GM12878 (cell line): ENCODE measurements around the gene KIF22. TPM values are rescaled to one million over a fixed set of nuclear protein-coding genes. Genes with fewer than 3 reads are reported as not detected.

Source experiments
- ATAC-seq: fragments of 200-7000 bp; cut with Tn5 transposase; 3 replicates; pipeline ENCODE4 v1.9.1; 2020; ENCODE audit warnings: mild to moderate bottlenecking, moderate library complexity
- BruUV-seq: library from RNA; stranded (reverse); fragments of 400-500 nt; replicated peaks from 2 replicates; lab custom pipeline; 2021; lab: Mats Ljungman, UMichigan
- CTCF ChIA-PET: fragments of 300-600 bp; sonication (Branson Sonifier 250); formaldehyde crosslinking; extraction: SDS; loops from one replicate; lab custom pipeline; 2021; ENCODE audit warnings: inconsistent platforms; lab: Yijun Ruan, JAX
- POLR2A ChIA-PET: fragments of 350-600 bp; formaldehyde crosslinking; extraction: SDS; loops from one replicate; lab custom pipeline; 2021; ENCODE audit warnings: inconsistent platforms; lab: Charles Lee
- RAD21 ChIA-PET: fragments of 300-600 bp; sonication (Branson Sonifier 250); formaldehyde crosslinking; loops from one replicate; lab custom pipeline; 2023; ENCODE audit warnings: antibody characterized with exemption; ENCODE audit not compliant: unreplicated experiment; lab: Charles Lee
- SMC1A ChIA-PET: fragments of 300-600 bp; sonication (Branson Sonifier 250); formaldehyde crosslinking; loops from one replicate; lab custom pipeline; 2023; ENCODE audit not compliant: unreplicated experiment, uncharacterized antibody; lab: Charles Lee
- DNase-seq: peaks from one replicate; pipeline ENCODE4 v3.0.0-alpha.2; 2011; ENCODE audit warnings: low read depth, low spot score
- FAIRE-seq: peaks from 3 replicates; lab custom pipeline; 2011; peaks lifted over from hg19 to GRCh38; lab: Jason Lieb, UNC
- H2AFZ ChIP-seq: 2 replicates; pipeline ENCODE4 v1.6.0; 2011; ENCODE audit warnings: low read depth, low read length, control low read depth; ENCODE audit not compliant: control insufficient read depth
- H3K27ac ChIP-seq: 2 replicates; pipeline ENCODE4 v1.5.1; 2011; ENCODE audit warnings: control low read depth; ENCODE audit not compliant: control insufficient read depth, insufficient read depth
- H3K27me3 ChIP-seq, 2 experiments: replicated peaks in 1 of 2; 2 replicates each; pipeline versions ENCODE4 v1.6.0 to v1.6.1; 2011; ENCODE audit warnings: low read length in 1 of 2; ENCODE audit not compliant: control insufficient read depth in 2 of 2, insufficient read depth in 2 of 2
- H3K36me3 ChIP-seq, 2 experiments: 2 replicates each; pipeline ENCODE4 v1.5.1; 2011; ENCODE audit warnings: low read length in 1 of 2; ENCODE audit not compliant: control insufficient read depth in 2 of 2, insufficient read depth in 2 of 2
- H3K4me1 ChIP-seq: 2 replicates; pipeline ENCODE4 v1.6.1; 2011; ENCODE audit warnings: mild to moderate bottlenecking, low read length, moderate library complexity, mixed read lengths; ENCODE audit not compliant: control insufficient read depth, insufficient read depth
- H3K4me2 ChIP-seq: 2 replicates; pipeline ENCODE4 v1.6.0; 2011; ENCODE audit warnings: control low read depth; ENCODE audit not compliant: control insufficient read depth, insufficient read depth
- H3K4me3 ChIP-seq: fragments of 200-600 bp; sonication (generic); 2 replicates; pipeline ENCODE4 v1.5.1; 2016
- H3K79me2 ChIP-seq: 2 replicates; pipeline ENCODE4 v1.6.0; 2011; ENCODE audit warnings: low read length; ENCODE audit not compliant: control insufficient read depth, insufficient read depth
- H3K9ac ChIP-seq: 2 replicates; pipeline ENCODE4 v1.8.0; 2011; ENCODE audit warnings: low read length, control low read depth, mixed read lengths; ENCODE audit not compliant: control insufficient read depth, insufficient read depth
- H3K9me3 ChIP-seq: replicated peaks from 3 replicates; pipeline ENCODE4 v1.5.1; 2011; ENCODE audit warnings: mild to moderate bottlenecking, low read length; ENCODE audit not compliant: control insufficient read depth, insufficient read depth
- H4K20me1 ChIP-seq: 2 replicates; pipeline ENCODE4 v1.6.0; 2011; ENCODE audit not compliant: control insufficient read depth, insufficient read depth
- CHD1 ChIP-seq: IDR thresholded peaks from 2 replicates; pipeline ENCODE4 v1.6.1; 2012; ENCODE audit warnings: low read depth, low read length, improper control_type of control experiment
- ETV6 ChIP-seq, 2 experiments: fragments of 450-650 bp in 1 of 2; IDR thresholded peaks in 1 of 2; conservative IDR thresholded peaks in 1 of 2; 2 replicates each; pipeline ENCODE4 v1.6.1; 2014; ENCODE audit warnings: antibody characterized with exemption in 1 of 2, borderline replicate concordance in 1 of 2, low read depth in 1 of 2, mild to moderate bottlenecking in 1 of 2, moderate library complexity in 1 of 2
- RELA ChIP-seq: fragments of 450-650 bp; IDR thresholded peaks from 2 replicates; pipeline ENCODE4 v1.8.0; 2014; ENCODE audit warnings: borderline replicate concordance; ENCODE audit not compliant: partially characterized antibody
- SPI1 ChIP-seq: IDR thresholded peaks from 2 replicates; pipeline ENCODE4 v1.6.1; 2011; ENCODE audit warnings: low read depth, mild to moderate bottlenecking, low read length, moderate library complexity, borderline replicate concordance; ENCODE audit not compliant: insufficient read depth
- WGBS: methylation state at CpG from one replicate; pipeline ENCODE4 v1.1.6; 2016; ENCODE audit warnings: low lambda C conversion rate; ENCODE audit not compliant: insufficient replicate concordance, insufficient coverage; ENCODE audit errors: missing lambda C conversion rate; 5-methylcytosine and 5-hydroxymethylcytosine counted together
- in situ Hi-C: fragments of 300-500 bp; cut with MboI; formaldehyde crosslinking; loops from 9 replicates; pipeline ENCODE4 v1.14.3; 2018; ENCODE audit warnings: mixed read lengths
- intact Hi-C: fragments of 100-400 bp; cut with micrococcal nuclease; formaldehyde crosslinking; loops from one replicate; pipeline ENCODE4 v1.14.2; 2022; ENCODE audit not compliant: unreplicated experiment
- polyA plus RNA-seq, 11 experiments: library from polyadenylated mRNA; depleted of rRNA in 4 of 11; unstranded in 6 of 11; stranded (reverse) in 5 of 11; fragments of >200 nt; fragmentation: Nextera tagmentation in 4 of 11; fragmentation: Illumina TruSeq in 1 of 11; extraction: Ambion mirVana in 4 of 11; extraction: Trizol in 1 of 11; gene quantifications; 1 replicate in 1 of 11; 2 replicates in 10 of 11; pipeline versions ENCODE4 v1.2.1 to v1.2.3, GENCODE V29; 2011 to 2016; ENCODE audit warnings: inconsistent platforms in 2 of 11, missing spikeins in 2 of 11, low read depth in 1 of 11
- total RNA-seq, 4 experiments: library from RNA; depleted of rRNA in 3 of 4; stranded (reverse); fragments of >200 nt in 3 of 4; fragmentation: Illumina TruSeq in 1 of 4; extraction: Trizol in 1 of 4; gene quantifications; 2 replicates each; pipeline versions ENCODE4 v1.2.1 to v1.2.3, GENCODE V29; 2013 to 2021
- TF ChIP-seq, protein P1 (sequence below): fragments of 450-650 bp; IDR thresholded peaks from 2 replicates; pipeline ENCODE4 v1.6.1; 2017; ENCODE audit warnings: antibody characterized with exemption, mild to moderate bottlenecking, moderate library complexity
- TF ChIP-seq, protein P2 (sequence below): IDR thresholded peaks from 2 replicates; pipeline ENCODE4 v1.6.1; 2012; ENCODE audit warnings: low read depth, low read length, improper control_type of control experiment
- TF ChIP-seq, protein P3 (sequence below): IDR thresholded peaks from 2 replicates; pipeline ENCODE4 v1.6.1; 2012; ENCODE audit warnings: mild to moderate bottlenecking, low read depth, low read length

The KIF22 gene
- total and polyA plus RNA-seq, 10 of the 15 experiments (the other 5 are each of a cell fraction or from before 2014, with no cell fraction given): 7.6 to 158 (median 132) TPM

DNA sequence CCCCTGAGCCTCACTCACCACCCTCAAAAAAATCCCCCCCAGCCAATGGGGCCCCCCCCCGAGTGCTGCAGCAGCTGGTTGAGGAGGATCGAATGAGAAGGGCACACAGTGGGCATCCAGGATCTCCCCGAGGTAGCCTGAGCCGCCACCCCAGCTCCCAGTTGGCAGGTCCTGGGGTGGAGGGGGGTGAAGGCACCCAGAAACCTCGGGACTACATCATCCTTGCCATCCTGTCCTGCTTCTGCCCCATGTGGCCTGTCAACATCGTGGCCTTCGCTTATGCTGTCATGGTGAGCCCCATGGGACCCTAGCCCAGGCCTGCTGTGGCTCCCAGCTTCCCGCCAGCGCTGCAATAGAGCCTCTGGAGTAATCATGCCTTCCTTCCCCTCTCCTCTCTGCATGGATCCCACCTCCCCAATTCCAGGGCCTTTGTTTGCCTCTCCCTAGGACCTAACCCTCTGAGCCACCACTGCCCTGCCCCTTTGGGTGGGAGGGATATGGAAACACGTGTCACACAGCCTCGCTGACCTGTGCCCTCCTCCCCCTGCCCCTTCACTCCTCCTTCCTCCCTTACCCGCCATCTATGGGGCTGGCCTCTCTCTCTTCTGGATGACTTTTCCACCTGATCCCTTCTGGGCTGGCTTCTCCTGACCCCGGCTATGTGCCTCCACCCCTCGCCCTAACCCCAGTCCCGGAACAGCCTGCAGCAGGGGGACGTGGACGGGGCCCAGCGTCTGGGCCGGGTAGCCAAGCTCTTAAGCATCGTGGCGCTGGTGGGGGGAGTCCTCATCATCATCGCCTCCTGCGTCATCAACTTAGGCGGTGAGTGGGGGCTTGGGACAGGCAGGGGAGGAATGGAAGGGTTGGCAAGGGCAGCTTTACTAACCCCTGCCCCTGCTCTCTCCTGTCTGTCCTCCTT, 23.4 kb downstream of the KIF22 start:
- H3K79me2 ChIP-seq: peaks cover 20% of the 10 kb centered on the region
- no peaks in the 10 kb centered on the region for H3K9me3 ChIP-seq
- H3K4me2 ChIP-seq: no peak overlapping the region
- FAIRE-seq (no peak), ATAC-seq (no peak), DNase-seq (no peak)
- no peaks in the 10 kb centered on the region for H4K20me1 ChIP-seq
- TF ChIP-seq SPI1: no peak
- no peak for TF ChIP-seq ETV6 (conservative IDR thresholded peaks at IDR 0.05 in 1 of 2, IDR thresholded peaks at IDR 0.05 in 1 of 2; ENCODE audit: borderline replicate concordance in 1 of 2, low read depth in 1 of 2)
- TF ChIP-seq RELA: no peak
- TF ChIP-seq, protein P1, sequence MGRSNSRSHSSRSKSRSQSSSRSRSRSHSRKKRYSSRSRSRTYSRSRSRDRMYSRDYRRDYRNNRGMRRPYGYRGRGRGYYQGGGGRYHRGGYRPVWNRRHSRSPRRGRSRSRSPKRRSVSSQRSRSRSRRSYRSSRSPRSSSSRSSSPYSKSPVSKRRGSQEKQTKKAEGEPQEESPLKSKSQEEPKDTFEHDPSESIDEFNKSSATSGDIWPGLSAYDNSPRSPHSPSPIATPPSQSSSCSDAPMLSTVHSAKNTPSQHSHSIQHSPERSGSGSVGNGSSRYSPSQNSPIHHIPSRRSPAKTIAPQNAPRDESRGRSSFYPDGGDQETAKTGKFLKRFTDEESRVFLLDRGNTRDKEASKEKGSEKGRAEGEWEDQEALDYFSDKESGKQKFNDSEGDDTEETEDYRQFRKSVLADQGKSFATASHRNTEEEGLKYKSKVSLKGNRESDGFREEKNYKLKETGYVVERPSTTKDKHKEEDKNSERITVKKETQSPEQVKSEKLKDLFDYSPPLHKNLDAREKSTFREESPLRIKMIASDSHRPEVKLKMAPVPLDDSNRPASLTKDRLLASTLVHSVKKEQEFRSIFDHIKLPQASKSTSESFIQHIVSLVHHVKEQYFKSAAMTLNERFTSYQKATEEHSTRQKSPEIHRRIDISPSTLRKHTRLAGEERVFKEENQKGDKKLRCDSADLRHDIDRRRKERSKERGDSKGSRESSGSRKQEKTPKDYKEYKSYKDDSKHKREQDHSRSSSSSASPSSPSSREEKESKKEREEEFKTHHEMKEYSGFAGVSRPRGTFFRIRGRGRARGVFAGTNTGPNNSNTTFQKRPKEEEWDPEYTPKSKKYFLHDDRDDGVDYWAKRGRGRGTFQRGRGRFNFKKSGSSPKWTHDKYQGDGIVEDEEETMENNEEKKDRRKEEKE: no peak
- TF ChIP-seq, protein P2, sequence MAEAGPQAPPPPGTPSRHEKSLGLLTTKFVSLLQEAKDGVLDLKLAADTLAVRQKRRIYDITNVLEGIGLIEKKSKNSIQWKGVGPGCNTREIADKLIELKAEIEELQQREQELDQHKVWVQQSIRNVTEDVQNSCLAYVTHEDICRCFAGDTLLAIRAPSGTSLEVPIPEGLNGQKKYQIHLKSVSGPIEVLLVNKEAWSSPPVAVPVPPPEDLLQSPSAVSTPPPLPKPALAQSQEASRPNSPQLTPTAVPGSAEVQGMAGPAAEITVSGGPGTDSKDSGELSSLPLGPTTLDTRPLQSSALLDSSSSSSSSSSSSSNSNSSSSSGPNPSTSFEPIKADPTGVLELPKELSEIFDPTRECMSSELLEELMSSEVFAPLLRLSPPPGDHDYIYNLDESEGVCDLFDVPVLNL: no peak
- no peak for TF ChIP-seq CHD1
- TF ChIP-seq, protein P3, sequence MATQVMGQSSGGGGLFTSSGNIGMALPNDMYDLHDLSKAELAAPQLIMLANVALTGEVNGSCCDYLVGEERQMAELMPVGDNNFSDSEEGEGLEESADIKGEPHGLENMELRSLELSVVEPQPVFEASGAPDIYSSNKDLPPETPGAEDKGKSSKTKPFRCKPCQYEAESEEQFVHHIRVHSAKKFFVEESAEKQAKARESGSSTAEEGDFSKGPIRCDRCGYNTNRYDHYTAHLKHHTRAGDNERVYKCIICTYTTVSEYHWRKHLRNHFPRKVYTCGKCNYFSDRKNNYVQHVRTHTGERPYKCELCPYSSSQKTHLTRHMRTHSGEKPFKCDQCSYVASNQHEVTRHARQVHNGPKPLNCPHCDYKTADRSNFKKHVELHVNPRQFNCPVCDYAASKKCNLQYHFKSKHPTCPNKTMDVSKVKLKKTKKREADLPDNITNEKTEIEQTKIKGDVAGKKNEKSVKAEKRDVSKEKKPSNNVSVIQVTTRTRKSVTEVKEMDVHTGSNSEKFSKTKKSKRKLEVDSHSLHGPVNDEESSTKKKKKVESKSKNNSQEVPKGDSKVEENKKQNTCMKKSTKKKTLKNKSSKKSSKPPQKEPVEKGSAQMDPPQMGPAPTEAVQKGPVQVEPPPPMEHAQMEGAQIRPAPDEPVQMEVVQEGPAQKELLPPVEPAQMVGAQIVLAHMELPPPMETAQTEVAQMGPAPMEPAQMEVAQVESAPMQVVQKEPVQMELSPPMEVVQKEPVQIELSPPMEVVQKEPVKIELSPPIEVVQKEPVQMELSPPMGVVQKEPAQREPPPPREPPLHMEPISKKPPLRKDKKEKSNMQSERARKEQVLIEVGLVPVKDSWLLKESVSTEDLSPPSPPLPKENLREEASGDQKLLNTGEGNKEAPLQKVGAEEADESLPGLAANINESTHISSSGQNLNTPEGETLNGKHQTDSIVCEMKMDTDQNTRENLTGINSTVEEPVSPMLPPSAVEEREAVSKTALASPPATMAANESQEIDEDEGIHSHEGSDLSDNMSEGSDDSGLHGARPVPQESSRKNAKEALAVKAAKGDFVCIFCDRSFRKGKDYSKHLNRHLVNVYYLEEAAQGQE: no peak
- no TSS peak for BruUV-seq
- intact Hi-C loops: no loop called here
- WGBS: 80% methylated on average over 24 of the region's 24 CpGs
- no peak overlapping the region for H3K4me3 ChIP-seq
- in situ Hi-C loops: no loop called here
- RAD21 ChIA-PET: interaction anchor here (0.6 kb wide), 3 partner anchors 29 to 150 kb away, joined by 3 to 4 read pairs (median 3); no protein-coding TSS in a partner anchor
- no peaks in the 10 kb centered on the region for H3K27me3 ChIP-seq
- H3K4me1 ChIP-seq: peaks cover 28% of the 10 kb centered on the region
- H2AFZ ChIP-seq: no peak overlapping the region
- H3K36me3 ChIP-seq: peaks cover 6 to 10% of the 10 kb centered on the region in 2 experiments; a peak in 2 of 4 replicates
- H3K27ac ChIP-seq: no peak overlapping the region
- CTCF ChIA-PET: interaction anchor here (0.7 kb wide), 1 partner anchor 34 kb away, joined by 3 read pairs; no protein-coding TSS in a partner anchor
- SMC1A ChIA-PET: no interaction called here
- POLR2A ChIA-PET: interaction anchor here (0.6 to 1.7 kb wide), 2 partner anchors 10 to 200 kb away, joined by 4 to 9 read pairs; no protein-coding TSS in a partner anchor
- no peak overlapping the region for H3K9ac ChIP-seq
